Amygdala (tissue), 56 donors: ENCODE measurements around the gene PRODH.
A peak's percentile ranks its signal among the peaks of the same experiment; 100 is the strongest.
"Not testable (repeated sequence)": the region's sequence is repeated elsewhere in the genome, so short reads cannot be mapped to it uniquely, and the experiment has no call there.

Source experiments
- DNase-seq, 56 donors: peaks; one replicate each; lab custom pipeline; 2025; lab: John Stamatoyannopoulos, UW

The PRODH gene

DNA sequence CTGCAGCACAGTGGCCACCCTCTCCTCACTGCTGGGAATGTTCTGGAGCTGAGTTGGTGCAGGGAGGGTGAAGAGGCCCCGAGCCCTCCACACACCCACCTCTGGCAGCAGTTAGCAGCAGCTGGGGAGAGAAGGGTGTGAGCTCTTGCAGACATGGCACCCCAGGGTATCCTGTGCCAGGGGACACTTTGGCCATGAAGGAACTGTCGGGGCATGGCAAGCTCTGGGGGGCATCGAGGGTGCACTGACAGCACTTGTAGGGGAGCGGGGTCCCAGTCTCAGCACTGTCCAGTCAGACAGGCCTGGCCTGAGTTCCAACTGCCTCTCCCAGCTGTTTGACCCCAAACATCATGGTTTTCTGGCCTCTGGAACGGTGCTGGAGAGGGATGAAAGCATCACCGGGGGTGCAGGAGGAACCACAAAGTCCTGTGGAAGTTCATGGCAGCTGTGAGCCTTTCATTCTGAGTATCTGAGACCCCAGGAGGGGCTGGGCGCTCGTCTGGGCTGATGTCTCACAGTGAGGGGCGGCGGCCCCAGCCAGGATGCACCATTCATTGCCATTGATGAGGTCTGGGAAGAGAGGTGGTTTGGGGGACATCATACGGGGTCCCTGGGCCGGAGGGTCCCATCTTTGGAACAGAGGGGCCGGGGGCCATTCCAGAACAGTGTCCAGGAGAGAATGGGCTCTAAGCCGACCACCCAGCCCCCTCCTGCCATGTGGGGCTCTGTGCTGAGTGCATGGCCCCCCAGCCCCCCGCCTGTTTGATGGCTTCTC, 20.2 kb upstream of the PRODH start:
- not testable (repeated sequence) for DNase-seq

DNA sequence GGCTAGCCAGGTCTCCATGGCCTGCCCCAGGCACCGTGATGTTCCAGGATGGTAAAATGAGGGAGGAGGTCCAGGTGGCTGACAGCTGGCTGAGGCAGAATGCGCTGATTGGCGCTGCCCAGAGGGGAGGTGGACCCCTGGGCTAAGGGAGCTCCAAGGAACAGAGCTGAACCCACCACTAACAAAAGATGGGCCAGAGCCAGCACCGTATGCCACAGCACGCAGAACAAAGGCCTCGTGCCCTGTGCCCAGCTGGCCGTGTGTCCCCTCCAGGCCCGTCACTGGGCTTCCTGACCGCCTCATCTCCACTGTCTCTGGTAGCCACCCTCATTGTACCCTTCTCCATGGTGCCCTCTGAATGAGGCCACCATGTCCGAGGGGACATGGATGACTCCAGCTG, 19.6 kb upstream of the PRODH start:
- DNase-seq: no peak

DNA sequence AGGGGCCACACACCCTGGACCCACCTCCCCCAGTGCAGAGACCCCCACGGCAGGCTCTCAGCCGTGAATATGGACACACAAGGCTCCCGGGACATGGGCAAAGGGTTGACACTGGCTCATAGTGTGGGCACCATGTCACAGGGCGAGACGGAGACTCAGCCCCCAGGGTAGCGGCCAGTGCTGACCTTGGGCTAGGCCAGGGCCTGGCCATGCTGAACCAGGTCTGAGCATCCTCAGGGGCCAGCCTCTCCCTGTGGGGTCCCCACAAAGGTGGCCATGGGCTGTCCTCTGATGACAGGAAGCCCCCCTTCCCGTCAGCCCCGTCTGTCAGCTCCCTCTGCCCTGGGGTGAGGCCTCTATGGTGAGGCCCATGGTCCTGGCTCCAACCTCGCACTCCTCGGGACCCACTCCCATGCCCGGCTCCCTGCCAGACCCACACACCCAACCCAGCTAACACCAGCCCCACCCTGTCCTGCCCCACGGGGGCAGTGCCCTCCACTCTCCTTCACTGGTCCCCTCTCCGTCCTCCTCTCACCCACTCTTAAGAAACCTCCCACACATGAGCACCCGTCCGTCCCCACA, 19.0 kb upstream of the PRODH start:
- DNase-seq: no peak

DNA sequence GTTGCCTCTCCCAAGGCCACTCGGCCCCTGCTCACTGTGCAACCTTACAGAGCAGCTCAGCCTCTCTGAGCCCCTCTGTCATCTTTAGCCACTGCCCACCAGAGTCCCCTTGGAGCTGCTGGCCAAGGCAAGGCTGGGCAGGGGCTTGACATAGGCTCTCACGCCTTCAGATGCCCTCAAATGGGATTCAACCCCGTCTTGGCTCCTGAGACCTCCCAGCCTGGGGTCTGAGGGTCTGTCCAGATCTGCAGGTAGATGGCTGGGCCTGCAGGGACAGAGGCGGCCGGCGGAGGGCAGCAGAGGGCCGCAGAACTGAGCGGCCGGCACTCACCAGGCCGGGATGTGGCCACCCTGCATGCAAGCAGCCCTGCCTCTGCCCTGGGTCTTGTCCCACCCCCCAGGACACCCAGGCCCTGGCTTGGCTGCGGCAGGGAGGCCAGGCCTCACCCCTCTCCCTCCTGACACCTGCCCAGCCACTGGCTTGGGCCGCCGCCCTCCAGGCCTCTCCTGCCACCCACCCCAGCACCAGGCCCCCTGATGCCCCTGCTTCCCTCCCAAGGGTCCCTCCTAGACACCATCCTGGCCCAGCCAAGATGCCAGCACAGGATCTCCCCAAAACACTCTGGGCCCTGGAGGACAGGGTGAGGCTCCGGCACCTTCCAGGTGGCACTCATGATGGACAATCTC, 18.4 kb upstream of the PRODH start:
- peak in 40 of 56 donors; percentile 7 to 83 (median 44) for DNase-seq

DNA sequence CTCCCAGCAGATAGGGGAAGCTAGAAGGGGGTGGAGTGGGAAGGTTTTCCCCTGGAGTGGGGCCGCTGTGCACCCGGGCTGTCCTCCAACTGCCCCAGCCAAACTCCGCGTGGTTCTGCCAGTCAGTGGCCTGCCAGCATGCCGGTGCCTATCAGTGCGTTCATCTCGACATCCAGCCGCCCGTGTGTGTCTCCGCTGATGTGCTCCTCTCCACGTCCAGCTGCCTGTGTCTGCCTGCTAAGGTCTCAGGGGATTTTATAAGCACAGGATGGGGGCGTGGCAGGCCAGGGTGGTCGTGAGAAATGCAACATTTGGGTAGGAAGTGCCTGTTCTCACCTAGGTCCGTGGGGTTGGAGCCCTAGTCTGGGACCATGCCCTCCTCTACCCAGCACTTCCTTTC, 17.0 kb upstream of the PRODH start:
- DNase-seq: not testable (repeated sequence)

DNA sequence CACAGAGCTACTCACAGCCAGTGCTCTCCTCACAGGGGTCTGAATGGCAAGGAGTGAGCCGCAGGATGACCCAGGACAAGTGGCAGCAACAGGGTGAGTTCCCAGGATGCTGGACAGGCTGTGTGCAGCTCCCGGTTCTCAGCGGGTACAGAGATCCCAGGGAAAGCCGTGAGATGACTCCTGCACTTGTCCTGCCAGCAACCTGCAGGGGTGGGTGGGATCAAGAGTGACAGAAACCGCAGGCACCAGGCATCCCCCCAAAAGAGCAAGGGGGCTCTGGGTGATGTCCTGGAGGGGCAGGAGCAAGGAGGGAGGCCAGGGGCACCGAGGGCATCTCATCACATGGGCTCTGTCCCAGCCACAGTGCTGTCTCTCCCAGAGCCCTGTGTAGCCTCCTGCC, 15.9 kb upstream of the PRODH start:
- no peak for DNase-seq

DNA sequence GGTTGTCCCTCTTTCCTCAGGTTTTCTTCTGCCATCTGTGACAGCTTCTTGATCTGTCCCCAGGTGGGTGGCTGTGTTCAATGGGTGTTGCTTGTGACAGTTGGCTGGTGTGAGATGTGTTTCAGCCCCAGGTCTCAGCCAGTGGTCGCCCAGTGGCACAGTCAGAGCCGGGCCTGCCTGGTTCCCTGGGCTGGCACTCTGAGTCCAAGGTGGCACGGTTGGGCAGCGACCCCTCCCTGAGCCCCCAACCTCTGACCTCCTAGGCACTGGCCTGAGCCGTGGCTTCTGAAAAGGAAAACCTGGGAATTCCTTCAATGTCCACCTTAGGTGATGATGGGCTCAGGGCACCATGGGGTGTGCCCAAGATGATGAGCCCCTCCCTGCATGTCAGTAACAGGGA, 14.0 kb upstream of the PRODH start:
- no peak for DNase-seq

DNA sequence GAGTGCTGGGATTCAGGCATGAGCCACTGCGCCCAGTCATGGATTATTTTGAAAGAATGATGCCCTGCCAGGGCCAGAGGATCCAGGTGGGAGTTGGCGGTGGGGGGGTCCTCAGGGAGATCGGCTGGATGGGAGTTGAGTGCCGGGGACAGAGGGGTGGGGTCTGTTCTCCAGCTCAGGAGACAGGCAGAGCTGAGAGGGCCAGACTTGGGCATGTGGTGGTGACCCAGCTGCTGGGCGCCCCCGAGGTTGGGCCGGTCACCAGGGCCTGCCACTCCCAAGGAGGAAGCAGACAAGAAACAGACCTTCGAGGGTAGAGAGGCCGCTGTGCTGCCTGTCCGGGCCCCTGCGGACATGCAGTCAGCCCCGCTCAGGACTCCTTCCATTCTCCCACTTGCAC, 11.8 kb upstream of the PRODH start:
- no peak for DNase-seq

DNA sequence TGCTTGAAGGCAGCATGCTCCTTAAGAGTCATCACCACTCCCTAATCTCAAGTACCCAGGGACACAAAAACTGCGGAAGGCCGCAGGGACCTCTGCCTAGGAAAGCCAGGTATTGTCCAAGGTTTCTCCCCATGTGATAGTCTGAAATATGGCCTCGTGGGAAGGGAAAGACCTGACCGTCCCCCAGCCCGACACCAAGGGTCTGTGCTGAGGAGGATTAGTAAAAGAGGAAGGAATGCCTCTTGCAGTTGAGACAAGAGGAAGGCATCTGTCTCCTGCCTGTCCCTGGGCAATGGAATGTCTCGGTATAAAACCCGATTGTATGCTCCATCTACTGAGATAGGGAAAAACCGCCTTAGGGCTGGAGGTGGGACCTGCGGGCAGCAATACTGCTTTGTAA, 11.0 kb upstream of the PRODH start:
- DNase-seq: not testable (repeated sequence)

DNA sequence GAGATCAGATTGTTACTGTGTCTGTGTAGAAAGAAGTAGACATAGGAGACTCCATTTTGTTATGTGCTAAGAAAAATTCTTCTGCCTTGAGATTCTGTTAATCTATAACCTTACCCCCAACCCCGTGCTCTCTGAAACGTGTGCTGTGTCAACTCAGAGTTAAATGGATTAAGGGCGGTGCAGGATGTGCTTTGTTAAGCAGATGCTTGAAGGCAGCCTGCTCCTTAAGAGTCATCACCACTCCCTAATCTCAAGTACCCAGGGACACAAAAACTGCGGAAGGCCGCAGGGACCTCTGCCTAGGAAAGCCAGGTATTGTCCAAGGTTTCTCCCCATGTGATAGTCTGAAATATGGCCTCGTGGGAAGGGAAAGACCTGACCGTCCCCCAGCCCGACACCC, 2.6 kb upstream of the PRODH start:
- not testable (repeated sequence) for DNase-seq

DNA sequence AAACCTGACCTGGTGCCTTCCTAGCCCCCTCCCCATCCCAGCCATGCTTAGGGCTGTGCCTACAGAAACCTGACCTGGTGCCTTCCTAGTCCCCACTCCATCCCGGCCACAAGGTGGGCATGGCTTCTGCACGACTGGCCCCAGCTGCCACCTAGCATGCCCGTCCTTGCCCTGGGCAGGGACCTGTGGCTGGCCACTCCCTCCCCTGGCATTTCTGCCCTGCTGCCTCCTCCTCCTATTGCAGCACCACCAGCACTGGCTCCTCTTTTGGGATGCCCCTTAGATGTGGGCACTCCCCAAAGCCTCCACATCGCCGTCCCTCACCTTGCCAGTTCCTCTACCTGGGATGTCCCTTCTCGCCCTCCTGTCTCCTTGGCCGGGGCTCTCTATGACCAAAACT, 1.4 kb downstream of the PRODH start:
- DNase-seq: not testable (repeated sequence)

DNA sequence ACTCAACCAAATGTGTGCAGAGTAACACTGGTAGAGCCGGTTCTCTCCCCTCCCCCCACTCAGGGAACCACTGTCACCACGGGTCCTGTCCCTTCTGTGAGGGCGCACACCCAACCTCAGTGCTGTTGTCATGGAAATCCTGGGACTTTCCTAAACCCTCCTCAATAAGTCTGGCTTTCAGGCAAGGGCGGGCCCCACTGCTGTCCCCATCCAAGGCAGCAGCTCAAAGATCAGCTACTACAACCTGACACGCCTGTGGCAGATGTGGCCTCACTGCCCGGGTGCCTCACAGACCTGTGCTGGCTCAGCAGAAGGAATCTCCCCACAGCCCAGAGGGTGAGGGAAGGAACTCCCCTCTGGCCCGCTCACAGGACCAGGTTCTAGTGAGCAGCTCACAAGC, 2.2 kb downstream of the PRODH start:
- no peak for DNase-seq

DNA sequence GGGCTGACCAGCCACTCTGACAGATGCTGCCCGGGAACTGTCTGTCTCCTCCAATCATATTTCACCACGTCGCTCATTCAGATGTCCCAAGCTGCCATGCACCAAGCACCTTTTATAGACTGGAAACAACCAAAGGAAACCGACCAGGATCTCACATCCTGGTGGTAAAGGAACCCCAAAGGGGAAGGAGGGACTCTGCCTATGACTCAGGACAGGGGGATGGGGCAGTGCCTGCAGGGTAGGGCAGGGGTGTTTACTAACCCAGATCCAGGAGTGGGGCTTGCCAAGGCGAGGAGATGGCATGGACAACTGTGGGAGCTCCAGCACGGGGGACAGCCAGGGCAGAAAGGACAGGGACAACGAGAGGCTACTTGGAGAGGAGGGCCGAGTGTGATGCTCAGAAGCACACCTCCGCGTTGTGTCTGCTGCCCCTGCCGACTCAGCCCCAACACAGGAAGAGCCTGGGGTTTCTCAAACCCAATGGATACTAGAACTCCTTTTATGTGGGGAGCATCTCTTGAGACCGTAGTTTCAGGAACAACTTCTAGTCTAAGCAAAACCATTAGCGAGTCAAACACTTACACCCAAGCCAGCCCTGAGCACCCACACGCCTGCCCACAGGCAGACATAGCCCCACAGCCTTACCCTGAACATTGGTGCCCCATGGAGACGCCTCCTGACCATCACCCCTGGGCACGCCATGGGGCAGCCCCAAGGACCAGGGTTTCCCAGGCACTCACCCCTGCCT, 4.0 kb downstream of the PRODH start:
- DNase-seq: no peak

DNA sequence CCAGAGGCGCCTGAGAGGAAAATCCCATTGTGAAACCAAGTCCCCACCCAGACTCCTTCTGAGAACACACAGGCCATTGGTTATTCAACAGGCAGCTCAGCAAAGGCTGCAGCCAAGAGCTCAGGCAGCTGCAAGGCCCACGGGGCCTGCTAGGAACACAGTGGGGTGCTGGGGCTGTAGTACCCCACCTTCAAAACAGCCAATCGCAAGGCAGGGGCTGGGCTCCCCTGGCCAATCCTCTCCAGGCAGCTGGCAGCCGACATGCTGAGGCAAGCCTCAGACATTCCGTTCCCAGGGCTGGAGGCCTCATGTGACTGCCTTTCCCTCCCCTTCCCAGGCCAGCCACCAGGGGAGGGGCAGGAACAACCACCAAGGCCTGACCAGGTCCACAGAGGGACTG, 6.6 kb downstream of the PRODH start:
- DNase-seq: no peak

DNA sequence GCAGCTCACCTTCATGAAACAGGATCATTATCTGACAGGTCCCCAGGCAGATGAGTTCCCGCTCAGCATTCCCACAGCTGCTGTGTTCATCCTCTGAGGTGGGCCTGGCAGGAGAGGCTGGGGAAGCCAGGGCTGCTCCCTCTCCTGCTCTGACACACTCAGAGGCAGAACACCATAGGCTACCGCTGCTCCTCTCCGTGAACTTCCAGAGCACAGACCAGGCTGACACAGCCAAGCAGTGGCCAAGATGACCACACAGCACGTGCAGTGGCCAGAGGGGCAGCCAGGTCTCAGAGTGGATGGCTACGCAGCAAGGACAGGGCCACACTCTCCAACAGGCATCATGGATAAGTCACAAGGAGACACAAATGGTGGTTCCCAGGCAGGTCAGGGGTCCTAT, 8.5 kb downstream of the PRODH start:
- no peak for DNase-seq

DNA sequence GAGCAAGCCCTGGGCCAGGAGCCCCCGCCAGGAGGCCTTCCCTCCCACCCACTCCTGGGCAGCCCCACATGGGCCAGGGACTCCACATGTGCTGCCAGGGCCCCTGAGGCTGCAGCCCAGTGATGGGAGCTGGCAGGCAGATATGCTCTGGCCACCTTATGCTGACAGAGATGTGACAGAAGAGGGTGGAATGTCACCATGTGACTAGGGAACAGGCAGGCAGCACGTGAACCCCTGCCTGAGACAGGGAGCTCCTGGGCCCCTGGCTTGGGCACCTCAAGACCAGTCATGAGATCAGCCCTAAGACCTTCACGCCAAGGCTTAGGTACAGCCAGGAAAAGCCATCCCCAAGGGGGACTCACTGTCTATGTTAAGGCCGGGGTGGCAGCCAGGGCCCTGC, 9.1 kb downstream of the PRODH start:
- no peak for DNase-seq

DNA sequence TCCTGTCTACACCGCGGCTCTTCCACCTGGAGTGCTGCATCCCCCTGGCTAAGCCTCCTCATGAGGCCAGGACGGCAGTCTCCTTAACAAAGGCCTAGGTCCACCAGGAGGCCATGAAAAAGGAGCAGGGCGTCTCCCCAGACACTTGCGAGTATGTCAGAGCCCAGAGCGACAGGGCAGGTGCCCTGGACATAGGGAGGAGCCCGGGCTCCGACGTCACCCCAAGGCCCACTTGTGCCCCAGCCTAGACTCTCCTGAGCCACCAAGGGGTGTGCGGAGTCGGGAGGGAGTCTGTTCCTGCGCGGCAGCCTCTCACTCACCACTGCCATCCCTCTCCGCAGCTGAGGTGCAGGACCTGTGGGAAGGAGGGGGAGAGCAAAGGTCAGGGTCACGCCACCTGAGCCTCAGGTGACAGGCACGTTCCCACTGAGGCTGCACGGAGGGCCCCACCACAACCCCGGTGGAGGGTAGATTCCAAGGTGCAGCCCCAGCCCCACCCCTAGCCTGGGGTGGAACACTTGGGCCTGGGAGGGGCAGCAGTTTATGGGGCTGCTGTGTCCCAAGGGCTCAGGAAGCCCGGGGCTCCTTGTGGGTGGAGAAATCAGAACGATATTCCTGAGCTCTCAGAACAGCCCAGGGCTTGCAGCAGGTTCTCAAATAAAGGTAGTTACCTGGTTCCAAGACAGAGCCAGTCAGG, 10.6 kb downstream of the PRODH start:
- no peak for DNase-seq

DNA sequence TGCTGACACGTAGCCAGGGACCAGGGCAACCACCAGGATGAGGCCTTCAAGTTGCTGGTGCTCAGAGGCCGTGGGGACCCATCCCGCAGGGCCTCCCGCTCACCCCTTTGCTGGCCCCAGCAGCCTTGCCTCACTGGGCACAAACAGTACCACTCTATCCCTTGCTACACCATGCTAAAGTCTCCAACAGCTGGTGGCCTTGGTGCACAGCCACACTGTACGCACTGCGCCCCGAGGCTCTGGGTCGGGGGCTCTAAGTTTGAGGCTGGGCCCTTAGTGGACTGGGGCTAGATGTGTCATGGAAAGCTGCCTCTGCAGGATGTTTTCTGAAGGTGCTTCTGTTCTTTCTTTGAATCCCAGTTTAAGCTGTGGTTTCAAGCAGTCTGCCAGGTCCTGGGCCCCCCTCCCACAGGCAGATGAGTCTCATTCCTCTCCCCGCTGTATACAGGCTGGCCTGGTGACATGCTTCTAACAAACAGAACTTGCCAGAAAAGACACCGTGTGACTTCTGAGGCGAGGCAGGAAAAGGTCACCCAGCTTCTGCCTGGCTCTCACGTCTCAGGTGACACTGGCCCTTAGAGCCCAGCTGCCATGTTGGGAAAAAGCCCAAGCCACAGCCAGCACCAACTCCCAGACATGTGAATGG, 15.7 kb downstream of the PRODH start:
- DNase-seq: not testable (repeated sequence)

DNA sequence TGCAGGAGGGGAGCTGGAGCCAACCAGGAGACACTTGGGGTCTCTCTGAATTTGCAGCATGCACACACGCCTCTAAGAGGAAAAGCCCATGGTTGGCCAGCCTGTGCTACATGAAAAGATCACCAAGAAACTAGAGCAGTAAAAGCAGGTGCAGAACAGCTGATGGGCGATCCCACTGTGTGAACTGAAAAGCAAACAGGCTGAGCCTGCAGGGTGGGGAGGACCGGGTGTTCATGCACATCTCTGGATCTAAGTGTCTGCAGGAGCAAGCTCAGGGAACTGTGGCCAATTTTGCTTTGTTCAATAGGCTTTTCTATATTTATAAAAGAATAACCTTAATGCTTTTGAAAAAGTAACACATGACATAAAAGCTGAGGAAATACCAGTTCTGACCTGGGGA, 18.3 kb downstream of the PRODH start:
- not testable (repeated sequence) for DNase-seq

DNA sequence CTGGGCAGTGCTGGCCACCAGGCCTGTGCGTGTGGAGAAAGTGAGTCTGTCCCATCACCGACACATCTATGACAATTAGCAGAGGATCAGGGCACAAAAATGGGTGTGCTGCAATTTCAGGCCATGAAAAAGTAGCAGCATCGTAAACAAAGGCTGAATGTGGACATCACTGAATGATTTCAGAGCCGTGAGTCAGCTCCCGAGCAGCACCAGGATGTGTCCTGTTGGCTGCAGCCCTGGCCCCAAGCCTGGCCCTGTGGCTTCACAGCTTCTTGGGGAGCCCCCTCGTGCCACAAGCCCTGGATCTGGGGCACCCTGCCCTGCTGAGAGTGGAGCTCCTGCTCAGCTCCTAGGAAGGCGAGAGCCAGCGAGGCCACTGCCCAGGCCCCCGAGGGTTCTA, 20.5 kb downstream of the PRODH start:
- DNase-seq: not testable (repeated sequence)
